CD4-positive, CD25-positive, alpha-beta regulatory T cell (primary cell): ENCODE results near the gene ZNF442. TPM values are rescaled to one million over a fixed set of nuclear protein-coding genes. Genes with fewer than 3 reads are reported as not detected.
"Not testable (repeated sequence)": the region's sequence is repeated elsewhere in the genome, so short reads cannot be mapped to it uniquely, and the experiment has no call there.

ENCODE experiments used
- ATAC-seq, 2 donors: fragments of 150-1000 bp; cut with Tn5 transposase; one replicate each; pipeline ENCODE4 v1.10.0; 2021; ENCODE audit warnings: low read depth in 2 of 2, moderate number of reproducible peaks in 2 of 2, moderate library complexity in 1 of 2
- DNase-seq, 3 donors: peaks; one replicate each; pipeline versions ENCODE4 v3.0.0 to v3.0.0-alpha.2; 2012 to 2022; ENCODE audit warnings: mixed read lengths in 1 of 3
- H3K27ac ChIP-seq: one replicate; pipeline ENCODE4 v1.7.0; 2013; ENCODE audit warnings: mild to moderate bottlenecking, low read length; ENCODE audit not compliant: insufficient read depth, poor library complexity, severe bottlenecking
- H3K27me3 ChIP-seq: one replicate; pipeline ENCODE4 v1.7.0; 2013; ENCODE audit warnings: low read length; ENCODE audit not compliant: control insufficient read depth, insufficient read depth
- H3K36me3 ChIP-seq: one replicate; pipeline ENCODE4 v1.7.0; 2013; ENCODE audit warnings: mild to moderate bottlenecking, low read length, moderate library complexity; ENCODE audit not compliant: control insufficient read depth, insufficient read depth
- H3K4me1 ChIP-seq: 2 replicates; pipeline ENCODE4 v1.7.0; 2013; ENCODE audit warnings: mild to moderate bottlenecking, low read length; ENCODE audit not compliant: insufficient read depth, control insufficient read depth, poor library complexity, severe bottlenecking
- H3K4me3 ChIP-seq: one replicate; pipeline ENCODE4 v1.7.0; 2013; ENCODE audit warnings: low read depth, mild to moderate bottlenecking, low read length, moderate library complexity
- H3K9me3 ChIP-seq, 2 experiments: 1 replicate in 1 of 2; 2 replicates in 1 of 2; pipeline ENCODE4 v1.7.0; 2013; ENCODE audit warnings: low read length in 2 of 2, mild to moderate bottlenecking in 1 of 2, moderate library complexity in 1 of 2; ENCODE audit not compliant: control insufficient read depth in 2 of 2
- H3K27ac Mint-ChIP-seq, 3 donors: one replicate each; pipeline ENCODE4 v1.8.0; 2020 to 2022; ENCODE audit warnings: mild to moderate bottlenecking in 3 of 3, mixed read lengths in 3 of 3, moderate library complexity in 2 of 3
- H3K27me3 Mint-ChIP-seq: one replicate; pipeline ENCODE4 v1.8.0; 2022; ENCODE audit warnings: mild to moderate bottlenecking, mixed read lengths
- H3K36me3 Mint-ChIP-seq: one replicate; pipeline ENCODE4 v1.8.0; 2020; ENCODE audit warnings: mixed read lengths
- H3K4me1 Mint-ChIP-seq, 4 donors: one replicate each; pipeline ENCODE4 v1.8.0; 2020 to 2022; ENCODE audit warnings: mixed read lengths in 4 of 4, mild to moderate bottlenecking in 1 of 4
- H3K4me3 Mint-ChIP-seq, 4 donors: one replicate each; pipeline ENCODE4 v1.8.0; 2020 to 2022; ENCODE audit warnings: mild to moderate bottlenecking in 4 of 4, mixed read lengths in 4 of 4, moderate library complexity in 3 of 4
- H3K9me3 Mint-ChIP-seq, 7 donors: one replicate each; pipeline ENCODE4 v1.8.0; 2020 to 2022; ENCODE audit warnings: mixed read lengths in 7 of 7, mild to moderate bottlenecking in 3 of 7, moderate library complexity in 2 of 7
- polyA plus RNA-seq, 4 donors: library from polyadenylated mRNA; unstranded; fragments of 300-500 nt; fragmentation: Illumina TruSeq; gene quantifications; one replicate each; pipeline ENCODE4 v1.2.3, GENCODE V29; 2021
- total RNA-seq: library from RNA; stranded (reverse); gene quantifications from one replicate; pipeline ENCODE4 v1.2.3, GENCODE V29; 2022

The ZNF442 gene
- total and polyA plus RNA-seq, 5 donors from 2014 or later: 0.48 to 2.3 (median 0.71) TPM

- Mint-ChIP-seq H3K4me3 (peak overlapping the region in 1 of 4 donors; percentile 41), H3K27me3 (no peaks in the 10 kb centered on the region), H3K36me3 (peaks cover 42% of the 10 kb centered on the region), H3K4me1 (peaks cover 0 to 8% (median 6%) of the 10 kb centered on the region in 4 donors), H3K27ac (peak overlapping the region in 1 of 3 donors; percentile 10), H3K9me3 (peaks cover 4 to 37% (median 14%) of the 10 kb centered on the region in 7 donors)
- DNase-seq: no peak
- no peaks in the 10 kb centered on the region for H3K4me1 ChIP-seq
- H3K9me3 ChIP-seq: peaks cover 23 to 48% of the 10 kb centered on the region in 2 experiments
- no peak for ATAC-seq
- no peak overlapping the region for H3K4me3 ChIP-seq
- H3K36me3 ChIP-seq: peaks cover 16% of the 10 kb centered on the region
- no peak overlapping the region for H3K27ac ChIP-seq
- H3K27me3 ChIP-seq: no peaks in the 10 kb centered on the region
These were observed 50.9 kb downstream of the ZNF442 start for GRCh38 chr19:12314553-12314952.

GRCh38 chr19:12308891-12309290 lies 56.6 kb downstream of the ZNF442 start:
- H3K4me1 ChIP-seq, H3K27ac ChIP-seq, ATAC-seq, H3K4me3 ChIP-seq, DNase-seq, H3K27me3 Mint-ChIP-seq, H3K27me3 ChIP-seq, H3K27ac Mint-ChIP-seq, H3K4me1 Mint-ChIP-seq, H3K4me3 Mint-ChIP-seq, H3K9me3 Mint-ChIP-seq, H3K36me3 ChIP-seq, H3K36me3 Mint-ChIP-seq, H3K9me3 ChIP-seq: not testable (repeated sequence)

Other genes with a start within 250 kb of the ZNF442 start
- 2.4 TPM for gene ZNF20, start 225.3 kb downstream of the ZNF442 start, total RNA-seq
- gene ZNF20, start 225.3 kb downstream of the ZNF442 start, polyA plus RNA-seq: 1 to 10 TPM; 2.5 to 4.8 (median 3.1) TPM
- 2.7 TPM for gene ZNF625, start 208.9 kb downstream of the ZNF442 start, total RNA-seq
- 1 to 10 TPM in 2 of 4 donors, under 1 TPM in 2; 0.24 to 1.9 (median 0.91) TPM for gene ZNF625, start 208.9 kb downstream of the ZNF442 start, polyA plus RNA-seq
- 32.2 TPM for gene ZNF136, start 202.6 kb downstream of the ZNF442 start, total RNA-seq
- gene ZNF136, start 202.6 kb downstream of the ZNF442 start, polyA plus RNA-seq: 10 to 100 TPM; 11.3 to 22.7 (median 16.8) TPM
- gene ZNF44, start 70.8 kb downstream of the ZNF442 start, total RNA-seq: 22.9 TPM
- 10 to 100 TPM; 22.5 to 27.0 (median 24.3) TPM for gene ZNF44, start 70.8 kb downstream of the ZNF442 start, polyA plus RNA-seq
- 1.2 TPM for gene ZNF563, start 32.0 kb downstream of the ZNF442 start, total RNA-seq
- 10 to 100 TPM in 1 of 4 donors, 1 to 10 TPM in 3; 4.0 to 10.1 (median 6.7) TPM for gene ZNF563, start 32.0 kb downstream of the ZNF442 start, polyA plus RNA-seq
- gene ZNF799, start 35.6 kb upstream of the ZNF442 start, total RNA-seq: 1.8 TPM
- 1 to 10 TPM; 2.1 to 8.1 (median 5.8) TPM for gene ZNF799, start 35.6 kb upstream of the ZNF442 start, polyA plus RNA-seq
- 3.9 TPM for gene ZNF443, start 75.3 kb upstream of the ZNF442 start, total RNA-seq
- 1 to 10 TPM in 3 of 4 donors, under 1 TPM in 1; 0.43 to 2.2 (median 1.9) TPM for gene ZNF443, start 75.3 kb upstream of the ZNF442 start, polyA plus RNA-seq
- 1.9 TPM for gene ZNF709, start 119.1 kb upstream of the ZNF442 start, total RNA-seq
- gene ZNF709, start 119.1 kb upstream of the ZNF442 start, polyA plus RNA-seq: 1 to 10 TPM; 1.4 to 4.0 (median 3.1) TPM
- 16.1 TPM for gene ZNF564, start 185.8 kb upstream of the ZNF442 start, total RNA-seq
- 10 to 100 TPM; 16.3 to 20.2 (median 17.6) TPM for gene ZNF564, start 185.8 kb upstream of the ZNF442 start, polyA plus RNA-seq
- 11.3 TPM for gene ZNF490, start 245.1 kb upstream of the ZNF442 start, total RNA-seq
- gene ZNF490, start 245.1 kb upstream of the ZNF442 start, polyA plus RNA-seq: 1 to 10 TPM; 4.7 to 8.4 (median 5.7) TPM
- 65.1 TPM for gene ZNF791, start 245.2 kb upstream of the ZNF442 start, total RNA-seq
- 10 to 100 TPM in 3 of 4 donors, 1 to 10 TPM in 1; 9.6 to 14.0 (median 12.2) TPM for gene ZNF791, start 245.2 kb upstream of the ZNF442 start, polyA plus RNA-seq